ENCODE measurements around the gene KCNJ6.

Gene KCNJ6

GRCh38 chr21:37780991-37781983 is 135.0 kb downstream of the KCNJ6 start:
- Mint-ChIP-seq H3K27me3 (ENCODE audit: low read depth) (peaks cover 14% of the 10 kb centered on the region), H3K4me3 (no peak overlapping the region), H3K36me3 (ENCODE audit: low read depth) (peaks cover 3% of the 10 kb centered on the region), H3K27ac (no peak overlapping the region), H3K4me1 (no peaks in the 10 kb centered on the region), H3K9me3 (peaks cover 19% of the 10 kb centered on the region)
- TF ChIP-seq, protein P1, sequence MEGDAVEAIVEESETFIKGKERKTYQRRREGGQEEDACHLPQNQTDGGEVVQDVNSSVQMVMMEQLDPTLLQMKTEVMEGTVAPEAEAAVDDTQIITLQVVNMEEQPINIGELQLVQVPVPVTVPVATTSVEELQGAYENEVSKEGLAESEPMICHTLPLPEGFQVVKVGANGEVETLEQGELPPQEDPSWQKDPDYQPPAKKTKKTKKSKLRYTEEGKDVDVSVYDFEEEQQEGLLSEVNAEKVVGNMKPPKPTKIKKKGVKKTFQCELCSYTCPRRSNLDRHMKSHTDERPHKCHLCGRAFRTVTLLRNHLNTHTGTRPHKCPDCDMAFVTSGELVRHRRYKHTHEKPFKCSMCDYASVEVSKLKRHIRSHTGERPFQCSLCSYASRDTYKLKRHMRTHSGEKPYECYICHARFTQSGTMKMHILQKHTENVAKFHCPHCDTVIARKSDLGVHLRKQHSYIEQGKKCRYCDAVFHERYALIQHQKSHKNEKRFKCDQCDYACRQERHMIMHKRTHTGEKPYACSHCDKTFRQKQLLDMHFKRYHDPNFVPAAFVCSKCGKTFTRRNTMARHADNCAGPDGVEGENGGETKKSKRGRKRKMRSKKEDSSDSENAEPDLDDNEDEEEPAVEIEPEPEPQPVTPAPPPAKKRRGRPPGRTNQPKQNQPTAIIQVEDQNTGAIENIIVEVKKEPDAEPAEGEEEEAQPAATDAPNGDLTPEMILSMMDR (IDR thresholded peaks at IDR 0.05; ENCODE audit: unreplicated experiment in 3 of 3) = no peak

- Mint-ChIP-seq H3K36me3 (ENCODE audit: low read depth) (no peaks in the 10 kb centered on the region), H3K27me3 (ENCODE audit: low read depth) (peaks cover 4% of the 10 kb centered on the region), H3K4me3 (no peak overlapping the region), H3K9me3 (no peaks in the 10 kb centered on the region), H3K27ac (no peak overlapping the region), H3K4me1 (no peaks in the 10 kb centered on the region)
- TF ChIP-seq, protein P1 (IDR thresholded peaks at IDR 0.05; ENCODE audit: unreplicated experiment in 3 of 3) = no peak
These were observed 145.1 kb downstream of the KCNJ6 start for GRCh38 chr21:37771181-37771580.

- Mint-ChIP-seq H3K4me3 (no peak overlapping the region), H3K27ac (no peak overlapping the region), H3K36me3 (ENCODE audit: low read depth) (no peaks in the 10 kb centered on the region), H3K27me3 (ENCODE audit: low read depth) (peaks cover 4% of the 10 kb centered on the region), H3K9me3 (no peaks in the 10 kb centered on the region), H3K4me1 (no peaks in the 10 kb centered on the region)
- TF ChIP-seq, protein P1 (IDR thresholded peaks at IDR 0.05; ENCODE audit: unreplicated experiment in 3 of 3) = no peak
These were observed 145.8 kb downstream of the KCNJ6 start for GRCh38 chr21:37770461-37770860.

- Mint-ChIP-seq H3K36me3 (ENCODE audit: low read depth) (no peaks in the 10 kb centered on the region), H3K27me3 (ENCODE audit: low read depth) (peaks cover 4% of the 10 kb centered on the region), H3K4me3 (no peak overlapping the region), H3K27ac (no peak overlapping the region), H3K4me1 (no peaks in the 10 kb centered on the region), H3K9me3 (no peaks in the 10 kb centered on the region)
- TF ChIP-seq, protein P1 (IDR thresholded peaks at IDR 0.05; ENCODE audit: unreplicated experiment in 3 of 3) = no peak
These were observed 146.6 kb downstream of the KCNJ6 start for GRCh38 chr21:37769656-37770055.

GRCh38 chr21:37767984-37768383 is 148.3 kb downstream of the KCNJ6 start:
- Mint-ChIP-seq H3K4me3 (no peak overlapping the region), H3K4me1 (peaks cover 4% of the 10 kb centered on the region), H3K36me3 (ENCODE audit: low read depth) (no peaks in the 10 kb centered on the region), H3K27ac (no peak overlapping the region), H3K9me3 (no peaks in the 10 kb centered on the region), H3K27me3 (ENCODE audit: low read depth) (peaks cover 4% of the 10 kb centered on the region)
- TF ChIP-seq, protein P1 (IDR thresholded peaks at IDR 0.05; ENCODE audit: unreplicated experiment in 3 of 3) = no peak
